Transverse colon (tissue), 3 donors: ENCODE results near the gene MYL12A.

Source experiments
- POLR2A ChIP-seq: fragments of 450-650 bp; IDR thresholded peaks from one replicate; pipeline ENCODE4 v1.6.1; 2016; ENCODE audit warnings: antibody characterized with exemption, mild to moderate bottlenecking, moderate library complexity
- TF ChIP-seq, protein P1 (sequence below), 5 experiments: fragments of 200-600 bp in 3 of 5; fragments of 450-650 bp in 2 of 5; sonication (generic) in 3 of 5; IDR thresholded peaks; 1 replicate in 2 of 5; 2 replicates in 3 of 5; pipeline ENCODE4 v1.5.1; 2016 to 2017; ENCODE audit warnings: antibody characterized with exemption in 5 of 5, inconsistent platforms in 3 of 5, mild to moderate bottlenecking in 2 of 5, moderate library complexity in 1 of 5

DNA sequence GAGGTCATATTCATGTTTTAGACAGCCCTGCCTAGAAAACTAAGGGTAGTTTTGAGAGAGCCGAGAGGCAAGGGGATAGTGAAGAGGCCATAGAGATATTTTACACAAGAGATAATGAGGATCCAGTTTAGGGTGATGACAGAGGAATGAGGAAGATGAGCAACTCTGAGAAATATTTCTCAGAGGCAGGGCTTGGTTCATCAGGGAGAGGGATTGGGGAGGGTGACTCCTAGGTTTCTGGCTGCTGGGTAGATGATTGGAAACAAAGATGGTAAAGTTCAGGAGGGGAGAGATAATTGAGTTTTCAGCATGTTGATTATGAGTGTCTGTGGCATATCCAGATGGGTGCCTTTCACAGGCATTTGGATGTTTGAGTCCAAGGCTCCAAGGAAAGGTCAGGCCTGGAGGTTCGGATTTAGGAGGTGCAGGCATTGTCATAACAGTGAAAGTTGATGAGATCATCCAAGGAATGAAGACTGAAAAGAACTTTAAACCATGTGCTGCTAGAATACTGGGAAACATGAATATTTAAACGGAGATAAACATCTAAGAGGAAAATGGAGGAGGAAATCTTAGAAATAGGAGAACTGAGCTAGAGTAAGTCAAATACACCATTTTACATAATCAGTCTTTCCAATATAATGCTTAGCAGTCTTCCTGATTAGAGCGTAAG lies 21.8 kb downstream of the MYL12A start:
- TF ChIP-seq POLR2A: no peak
- TF ChIP-seq, protein P1, sequence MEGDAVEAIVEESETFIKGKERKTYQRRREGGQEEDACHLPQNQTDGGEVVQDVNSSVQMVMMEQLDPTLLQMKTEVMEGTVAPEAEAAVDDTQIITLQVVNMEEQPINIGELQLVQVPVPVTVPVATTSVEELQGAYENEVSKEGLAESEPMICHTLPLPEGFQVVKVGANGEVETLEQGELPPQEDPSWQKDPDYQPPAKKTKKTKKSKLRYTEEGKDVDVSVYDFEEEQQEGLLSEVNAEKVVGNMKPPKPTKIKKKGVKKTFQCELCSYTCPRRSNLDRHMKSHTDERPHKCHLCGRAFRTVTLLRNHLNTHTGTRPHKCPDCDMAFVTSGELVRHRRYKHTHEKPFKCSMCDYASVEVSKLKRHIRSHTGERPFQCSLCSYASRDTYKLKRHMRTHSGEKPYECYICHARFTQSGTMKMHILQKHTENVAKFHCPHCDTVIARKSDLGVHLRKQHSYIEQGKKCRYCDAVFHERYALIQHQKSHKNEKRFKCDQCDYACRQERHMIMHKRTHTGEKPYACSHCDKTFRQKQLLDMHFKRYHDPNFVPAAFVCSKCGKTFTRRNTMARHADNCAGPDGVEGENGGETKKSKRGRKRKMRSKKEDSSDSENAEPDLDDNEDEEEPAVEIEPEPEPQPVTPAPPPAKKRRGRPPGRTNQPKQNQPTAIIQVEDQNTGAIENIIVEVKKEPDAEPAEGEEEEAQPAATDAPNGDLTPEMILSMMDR (IDR thresholded peaks at IDR 0.05): no peak
